ENCODE measurements around the gene NBEA.
"Not testable (repeated sequence)": the region's sequence is repeated elsewhere in the genome, so short reads cannot be mapped to it uniquely, and the experiment has no call there.

NBEA gene

GRCh38 chr13:34988330-34988791, 46.3 kb downstream of the NBEA start:
- no peak for DNase-seq (ENCODE audit: low spot score)
- no peak for TF ChIP-seq CTCF (IDR thresholded peaks at IDR 0.05; ENCODE audit: extremely low read depth, missing control alignments)

- no peak for TF ChIP-seq CTCF (IDR thresholded peaks at IDR 0.05; ENCODE audit: extremely low read depth, missing control alignments)
- DNase-seq (ENCODE audit: low spot score): no peak
Measured at GRCh38 chr13:34990399-34991214, 48.5 kb downstream of the NBEA start.

DNA sequence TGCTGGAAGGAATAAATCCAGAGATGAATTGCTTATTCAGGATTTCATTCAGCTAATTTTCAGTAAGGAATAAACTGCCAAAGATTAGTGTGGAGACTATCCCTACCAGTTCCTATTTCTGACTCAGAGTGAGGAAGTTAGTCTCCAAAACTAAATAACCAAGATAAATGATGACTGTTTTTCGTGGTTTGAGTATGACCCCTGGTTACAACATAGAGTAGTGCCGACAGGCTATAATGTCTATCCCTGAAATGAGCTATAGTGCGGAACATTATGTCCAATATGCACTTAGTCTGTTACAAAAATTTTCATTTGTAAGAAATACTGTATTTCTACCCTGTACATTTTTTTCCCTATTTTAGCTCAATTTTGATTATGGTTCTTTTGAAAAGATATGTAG, 51.4 kb downstream of the NBEA start:
- TF ChIP-seq CTCF (IDR thresholded peaks at IDR 0.05; ENCODE audit: extremely low read depth, missing control alignments): no peak
- DNase-seq (ENCODE audit: low spot score): no peak

DNA sequence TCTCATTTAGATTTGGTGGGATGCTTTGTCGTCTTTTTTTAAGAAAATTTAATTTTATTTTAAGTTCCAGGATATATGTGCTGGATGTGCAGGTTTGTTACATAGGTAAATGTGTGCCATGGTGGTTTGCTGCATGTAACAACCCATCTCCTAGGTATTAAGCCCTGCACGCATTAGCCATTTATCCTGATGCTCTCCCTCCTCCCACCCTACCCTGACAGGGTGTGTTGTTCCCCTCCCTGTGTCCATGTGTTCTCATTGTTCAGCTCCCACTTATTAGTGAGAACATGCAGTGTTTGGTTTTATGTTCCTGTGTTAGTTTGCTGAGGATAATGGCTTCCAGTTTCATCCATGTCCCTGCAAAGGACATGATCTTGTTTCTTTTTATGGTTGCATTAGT, 61.7 kb downstream of the NBEA start:
- not testable (repeated sequence) for DNase-seq (ENCODE audit: low spot score)

- no peak for TF ChIP-seq CTCF (IDR thresholded peaks at IDR 0.05; ENCODE audit: extremely low read depth, missing control alignments)
- no peak for DNase-seq (ENCODE audit: low spot score)
Measured at GRCh38 chr13:35005051-35005450, 63.0 kb downstream of the NBEA start.

DNA sequence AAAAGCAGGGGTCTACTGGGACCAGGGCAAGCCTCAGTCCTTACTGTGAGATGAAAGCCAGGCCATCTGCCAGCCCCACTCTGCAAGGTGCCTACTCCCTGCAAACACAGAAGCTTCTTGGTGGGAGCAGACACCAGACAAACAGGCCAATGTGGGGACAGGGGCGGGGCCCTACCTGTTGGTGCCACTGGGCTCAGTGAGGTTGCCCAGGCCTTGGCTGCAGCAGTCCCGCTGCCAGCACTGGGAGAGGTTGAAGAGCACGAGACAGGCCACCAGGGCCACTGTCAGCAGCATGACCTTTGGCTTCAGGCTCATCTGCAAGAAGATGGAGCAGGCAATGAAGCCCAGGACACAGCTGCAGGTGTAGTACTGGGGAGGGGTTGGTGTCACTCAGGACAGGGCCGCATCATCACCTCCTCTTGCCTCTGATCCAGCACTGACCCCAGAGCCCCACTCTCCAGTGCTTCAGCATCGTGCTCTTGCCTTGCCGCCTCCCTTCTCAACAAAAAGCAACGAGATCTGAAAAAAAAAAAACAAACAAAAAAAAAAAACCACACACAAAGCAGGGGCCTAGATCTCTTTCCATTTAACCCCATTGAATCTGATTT, 72.6 kb downstream of the NBEA start:
- DNase-seq (ENCODE audit: low spot score): no peak

DNA sequence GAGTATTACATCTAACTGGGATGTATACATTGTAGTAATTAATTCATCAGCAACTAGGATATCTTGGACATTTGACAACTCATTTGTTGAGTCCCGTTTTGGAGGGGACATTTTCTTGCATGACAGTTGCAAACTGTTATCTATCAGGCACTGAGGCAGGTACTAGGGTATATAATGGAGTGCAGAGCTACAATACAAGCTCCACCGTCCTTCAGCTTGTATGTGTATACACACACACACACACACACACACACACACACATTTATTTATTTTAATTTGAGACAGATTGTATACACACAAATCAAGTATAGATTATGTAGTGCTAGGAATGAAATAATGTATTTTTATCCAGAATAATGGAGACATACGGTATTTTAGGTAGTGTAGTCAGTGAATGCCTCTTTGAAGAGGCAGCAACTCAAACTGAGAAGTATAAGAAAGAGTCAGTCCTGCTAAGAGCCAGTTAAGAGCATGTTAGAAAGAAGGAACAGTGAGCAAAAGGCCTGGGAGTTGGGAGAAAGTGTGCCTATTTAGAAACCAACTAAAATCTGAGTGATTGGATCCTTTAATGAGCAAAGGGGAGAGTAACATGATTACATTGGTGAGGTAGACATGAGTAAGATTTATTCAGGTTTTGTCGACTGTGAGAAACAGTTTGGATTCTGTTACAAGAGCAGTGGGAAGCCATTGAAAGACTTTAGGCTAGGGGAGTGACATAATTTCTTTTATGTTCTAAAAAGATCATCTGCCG, 74.5 kb downstream of the NBEA start:
- DNase-seq (ENCODE audit: low spot score): no peak
- TF ChIP-seq CTCF (IDR thresholded peaks at IDR 0.05; ENCODE audit: extremely low read depth, missing control alignments): no peak

More for the DNA sequence above, 72.6 kb downstream of the NBEA start:
- TF ChIP-seq CTCF (IDR thresholded peaks at IDR 0.05; ENCODE audit: extremely low read depth, missing control alignments): no peak

Measured in GM20000 (cell line).